ENCODE measurements around the gene SPOCD1. TPM values are rescaled to one million over a fixed set of nuclear protein-coding genes. Genes with fewer than 3 reads are reported as not detected.

SPOCD1 gene
- total and polyA plus RNA-seq, 4 donors = under 0.01 to 0.19 (median 0.12) TPM; not detected in 1

DNA sequence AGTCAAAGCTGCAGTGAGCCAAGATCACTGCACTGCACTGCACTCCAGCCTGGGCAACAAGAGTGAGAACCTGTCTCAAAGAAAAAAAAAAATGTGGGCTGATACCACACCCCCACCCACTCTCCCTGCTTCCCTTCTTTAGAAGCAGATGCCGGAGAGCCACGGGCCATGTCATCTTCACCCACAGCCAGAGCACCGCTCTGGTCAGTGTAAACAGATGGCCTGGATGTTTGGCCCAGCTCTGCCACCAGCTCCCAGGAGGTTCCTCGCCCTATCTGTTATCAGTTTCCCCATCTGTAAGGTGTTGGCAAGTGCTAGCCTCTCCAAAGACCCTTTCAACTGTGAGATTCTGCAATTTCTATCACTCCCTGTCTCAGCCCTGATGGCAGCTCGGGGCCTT is 39.8 kb downstream of the SPOCD1 start:
- Histone ChIP-seq H3K27ac (ENCODE audit: low read depth in 1 of 2, low read length in 2 of 2) (no peak overlapping the region), H3K4me3 (ENCODE audit: low read depth in 1 of 3, low read length in 3 of 3) (no peak overlapping the region), H3K9ac (ENCODE audit: low read depth in 1 of 2, low read length in 2 of 2) (no peak overlapping the region), H3K27me3 (ENCODE audit: control insufficient read depth in 4 of 4, insufficient read depth in 4 of 4, low read length in 3 of 4) (peaks cover 0 to 14% (median 5%) of the 10 kb centered on the region in 4 donors), H3K4me1 (ENCODE audit: control insufficient read depth in 4 of 4, insufficient read depth in 4 of 4, low read length in 3 of 4) (peaks cover 0 to 11% (median 5%) of the 10 kb centered on the region in 4 donors), H3K9me3 (ENCODE audit: control insufficient read depth in 4 of 4, low read length in 3 of 4) (peaks cover 0 to 3% (median 0%) of the 10 kb centered on the region in 4 donors), H3K36me3 (ENCODE audit: control insufficient read depth in 4 of 4, insufficient read depth in 3 of 4, low read depth in 1 of 4, low read length in 3 of 4) (no peaks in the 10 kb centered on the region)
- TF ChIP-seq, protein P1, sequence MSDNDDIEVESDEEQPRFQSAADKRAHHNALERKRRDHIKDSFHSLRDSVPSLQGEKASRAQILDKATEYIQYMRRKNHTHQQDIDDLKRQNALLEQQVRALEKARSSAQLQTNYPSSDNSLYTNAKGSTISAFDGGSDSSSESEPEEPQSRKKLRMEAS (IDR thresholded peaks at IDR 0.05) = no peak
- TF ChIP-seq HNF4A (conservative IDR thresholded peaks at IDR 0.05) (no peak), RXRA (IDR thresholded peaks at IDR 0.05) (no peak), SP1 (IDR thresholded peaks at IDR 0.05) (no peak), RAD21 (IDR thresholded peaks at IDR 0.05) (no peak), GABPA (IDR thresholded peaks at IDR 0.05 in 1 of 2, conservative IDR thresholded peaks at IDR 0.05 in 1 of 2) (no peak), YY1 (IDR thresholded peaks at IDR 0.05) (no peak), FOXA2 (IDR thresholded peaks at IDR 0.05) (no peak), TAF1 (conservative IDR thresholded peaks at IDR 0.05) (no peak), JUND (IDR thresholded peaks at IDR 0.05) (no peak), HNF4G (IDR thresholded peaks at IDR 0.05) (no peak), EGR1 (IDR thresholded peaks at IDR 0.05; ENCODE audit: low read depth in 2 of 2) (no peak), FOXA1 (IDR thresholded peaks at IDR 0.05) (no peak), NR2F2 (IDR thresholded peaks at IDR 0.05) (no peak)
- TF ChIP-seq, protein P2, sequence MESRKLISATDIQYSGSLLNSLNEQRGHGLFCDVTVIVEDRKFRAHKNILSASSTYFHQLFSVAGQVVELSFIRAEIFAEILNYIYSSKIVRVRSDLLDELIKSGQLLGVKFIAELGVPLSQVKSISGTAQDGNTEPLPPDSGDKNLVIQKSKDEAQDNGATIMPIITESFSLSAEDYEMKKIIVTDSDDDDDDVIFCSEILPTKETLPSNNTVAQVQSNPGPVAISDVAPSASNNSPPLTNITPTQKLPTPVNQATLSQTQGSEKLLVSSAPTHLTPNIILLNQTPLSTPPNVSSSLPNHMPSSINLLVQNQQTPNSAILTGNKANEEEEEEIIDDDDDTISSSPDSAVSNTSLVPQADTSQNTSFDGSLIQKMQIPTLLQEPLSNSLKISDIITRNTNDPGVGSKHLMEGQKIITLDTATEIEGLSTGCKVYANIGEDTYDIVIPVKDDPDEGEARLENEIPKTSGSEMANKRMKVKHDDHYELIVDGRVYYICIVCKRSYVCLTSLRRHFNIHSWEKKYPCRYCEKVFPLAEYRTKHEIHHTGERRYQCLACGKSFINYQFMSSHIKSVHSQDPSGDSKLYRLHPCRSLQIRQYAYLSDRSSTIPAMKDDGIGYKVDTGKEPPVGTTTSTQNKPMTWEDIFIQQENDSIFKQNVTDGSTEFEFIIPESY (IDR thresholded peaks at IDR 0.05) = no peak
- TF ChIP-seq, protein P3, sequence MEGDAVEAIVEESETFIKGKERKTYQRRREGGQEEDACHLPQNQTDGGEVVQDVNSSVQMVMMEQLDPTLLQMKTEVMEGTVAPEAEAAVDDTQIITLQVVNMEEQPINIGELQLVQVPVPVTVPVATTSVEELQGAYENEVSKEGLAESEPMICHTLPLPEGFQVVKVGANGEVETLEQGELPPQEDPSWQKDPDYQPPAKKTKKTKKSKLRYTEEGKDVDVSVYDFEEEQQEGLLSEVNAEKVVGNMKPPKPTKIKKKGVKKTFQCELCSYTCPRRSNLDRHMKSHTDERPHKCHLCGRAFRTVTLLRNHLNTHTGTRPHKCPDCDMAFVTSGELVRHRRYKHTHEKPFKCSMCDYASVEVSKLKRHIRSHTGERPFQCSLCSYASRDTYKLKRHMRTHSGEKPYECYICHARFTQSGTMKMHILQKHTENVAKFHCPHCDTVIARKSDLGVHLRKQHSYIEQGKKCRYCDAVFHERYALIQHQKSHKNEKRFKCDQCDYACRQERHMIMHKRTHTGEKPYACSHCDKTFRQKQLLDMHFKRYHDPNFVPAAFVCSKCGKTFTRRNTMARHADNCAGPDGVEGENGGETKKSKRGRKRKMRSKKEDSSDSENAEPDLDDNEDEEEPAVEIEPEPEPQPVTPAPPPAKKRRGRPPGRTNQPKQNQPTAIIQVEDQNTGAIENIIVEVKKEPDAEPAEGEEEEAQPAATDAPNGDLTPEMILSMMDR (IDR thresholded peaks at IDR 0.05; ENCODE audit: low read depth, low read length, missing input control) = no peak
- TF ChIP-seq, protein P4, sequence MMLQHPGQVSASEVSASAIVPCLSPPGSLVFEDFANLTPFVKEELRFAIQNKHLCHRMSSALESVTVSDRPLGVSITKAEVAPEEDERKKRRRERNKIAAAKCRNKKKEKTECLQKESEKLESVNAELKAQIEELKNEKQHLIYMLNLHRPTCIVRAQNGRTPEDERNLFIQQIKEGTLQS (IDR thresholded peaks at IDR 0.05) = no peak
- TF ChIP-seq, protein P5, sequence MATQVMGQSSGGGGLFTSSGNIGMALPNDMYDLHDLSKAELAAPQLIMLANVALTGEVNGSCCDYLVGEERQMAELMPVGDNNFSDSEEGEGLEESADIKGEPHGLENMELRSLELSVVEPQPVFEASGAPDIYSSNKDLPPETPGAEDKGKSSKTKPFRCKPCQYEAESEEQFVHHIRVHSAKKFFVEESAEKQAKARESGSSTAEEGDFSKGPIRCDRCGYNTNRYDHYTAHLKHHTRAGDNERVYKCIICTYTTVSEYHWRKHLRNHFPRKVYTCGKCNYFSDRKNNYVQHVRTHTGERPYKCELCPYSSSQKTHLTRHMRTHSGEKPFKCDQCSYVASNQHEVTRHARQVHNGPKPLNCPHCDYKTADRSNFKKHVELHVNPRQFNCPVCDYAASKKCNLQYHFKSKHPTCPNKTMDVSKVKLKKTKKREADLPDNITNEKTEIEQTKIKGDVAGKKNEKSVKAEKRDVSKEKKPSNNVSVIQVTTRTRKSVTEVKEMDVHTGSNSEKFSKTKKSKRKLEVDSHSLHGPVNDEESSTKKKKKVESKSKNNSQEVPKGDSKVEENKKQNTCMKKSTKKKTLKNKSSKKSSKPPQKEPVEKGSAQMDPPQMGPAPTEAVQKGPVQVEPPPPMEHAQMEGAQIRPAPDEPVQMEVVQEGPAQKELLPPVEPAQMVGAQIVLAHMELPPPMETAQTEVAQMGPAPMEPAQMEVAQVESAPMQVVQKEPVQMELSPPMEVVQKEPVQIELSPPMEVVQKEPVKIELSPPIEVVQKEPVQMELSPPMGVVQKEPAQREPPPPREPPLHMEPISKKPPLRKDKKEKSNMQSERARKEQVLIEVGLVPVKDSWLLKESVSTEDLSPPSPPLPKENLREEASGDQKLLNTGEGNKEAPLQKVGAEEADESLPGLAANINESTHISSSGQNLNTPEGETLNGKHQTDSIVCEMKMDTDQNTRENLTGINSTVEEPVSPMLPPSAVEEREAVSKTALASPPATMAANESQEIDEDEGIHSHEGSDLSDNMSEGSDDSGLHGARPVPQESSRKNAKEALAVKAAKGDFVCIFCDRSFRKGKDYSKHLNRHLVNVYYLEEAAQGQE (IDR thresholded peaks at IDR 0.05) = no peak
- DNase-seq (ENCODE audit: low spot score) = no peak
- WGBS = 87% methylated on average over 5 of the region's 5 CpGs

Measured in liver (tissue), 9 donors.